Measurements from ENCODE around the gene PDE4D. TPM values are rescaled to one million over a fixed set of nuclear protein-coding genes. Genes with fewer than 3 reads are reported as not detected.

The PDE4D gene
- total and polyA plus RNA-seq, 2 experiments from 2014 or later = 4.3 to 9.7 TPM

DNA sequence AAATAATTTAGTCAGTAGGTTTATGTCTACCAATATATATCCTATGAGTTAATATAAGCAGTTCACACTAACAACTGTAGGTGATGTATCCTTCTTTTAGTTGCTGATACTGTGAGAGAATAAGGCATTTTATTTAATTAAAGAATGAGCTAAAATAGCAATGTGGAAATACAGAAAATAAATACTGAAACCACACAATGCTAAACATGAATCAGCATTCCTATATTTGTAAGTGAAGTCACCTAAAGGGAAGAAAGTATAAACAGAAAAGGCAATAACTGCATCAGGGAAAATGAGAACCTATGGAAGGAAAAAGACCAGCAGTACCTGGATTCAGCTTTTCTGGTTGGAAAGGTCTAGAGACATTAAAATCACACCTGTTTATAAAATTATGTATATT lies 336.0 kb downstream of the PDE4D start:
- Histone ChIP-seq H3K79me2 (ENCODE audit: insufficient read depth) (no peaks in the 10 kb centered on the region), H3K36me3 (ENCODE audit: low read depth) (no peaks in the 10 kb centered on the region), H3K9me2 (ENCODE audit: insufficient read depth) (no peaks in the 10 kb centered on the region), H2AFZ (no peak overlapping the region), H3K4me2 (ENCODE audit: unreplicated experiment) (no peak overlapping the region), H3F3A (ENCODE audit: insufficient read depth) (no peaks in the 10 kb centered on the region), H3K27me3 (replicated peaks; ENCODE audit: insufficient read depth) (no peaks in the 10 kb centered on the region), H4K20me1 (ENCODE audit: insufficient read depth) (no peaks in the 10 kb centered on the region), H3K27ac (no peak overlapping the region), H3K4me1 (ENCODE audit: insufficient read depth) (no peaks in the 10 kb centered on the region), H3K9ac (no peak overlapping the region), H3K9me3 (ENCODE audit: low read depth) (no peaks in the 10 kb centered on the region), H3K4me3 (no peak overlapping the region)
- TF ChIP-seq EZH2phosphoT487 (IDR thresholded peaks at IDR 0.05; ENCODE audit: insufficient read depth, low read depth) (no peak), EZH2 (IDR thresholded peaks at IDR 0.05; ENCODE audit: insufficient read depth, poor library complexity, severe bottlenecking) (no peak)
- in situ Hi-C loops (cut with MboI) = no loop called here
- DNase-seq = no peak

DNA sequence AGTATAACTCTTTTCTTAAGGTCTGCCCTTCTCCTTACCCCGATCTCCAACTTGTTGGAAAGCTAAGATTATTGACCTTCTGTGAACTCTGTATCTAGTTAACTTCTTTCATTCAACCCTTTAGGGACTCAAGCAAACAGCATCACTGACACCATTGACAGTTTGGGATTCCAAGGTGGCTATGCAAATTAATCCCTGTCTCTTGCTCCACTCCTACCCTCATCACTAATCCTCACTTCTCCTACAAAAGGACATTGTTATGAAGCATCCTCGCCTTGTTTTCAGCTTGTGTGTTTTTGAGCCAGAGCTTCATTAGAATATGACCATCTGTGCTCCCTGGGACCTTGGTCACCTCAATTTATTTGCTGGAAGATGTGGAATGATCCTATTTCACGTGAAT lies 337.9 kb downstream of the PDE4D start:
- no peaks in the 10 kb centered on the region for H3K79me2 ChIP-seq (ENCODE audit: insufficient read depth)
- 64 to 66% methylated on average over 3 of the region's 3 CpGs for WGBS, 2 experiments (ENCODE audit: low coverage in 1 of 2, low lambda C conversion rate in 2 of 2, missing lambda C conversion rate in 2 of 2)
- no peak overlapping the region for H3K9ac ChIP-seq

DNA sequence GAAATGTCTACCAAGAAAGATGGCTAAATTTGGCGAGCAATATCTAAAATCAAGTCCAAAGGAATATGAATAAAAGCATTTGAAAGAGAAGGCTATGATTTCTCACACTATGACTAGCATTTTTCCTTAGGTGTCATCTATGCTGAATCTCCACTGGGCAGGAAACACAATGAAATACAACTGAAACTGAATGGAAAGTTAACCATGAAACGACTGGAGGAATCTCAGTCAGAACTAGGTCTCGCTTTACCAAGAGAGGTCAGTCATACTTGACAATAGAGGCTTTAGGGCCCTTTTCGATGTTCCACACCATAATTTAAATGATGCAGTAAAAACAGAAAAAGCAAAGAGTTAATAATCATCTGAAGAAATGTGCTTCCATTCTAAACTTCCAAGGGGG lies 339.0 kb downstream of the PDE4D start:
- H3F3A ChIP-seq (ENCODE audit: insufficient read depth) = no peaks in the 10 kb centered on the region
- in situ Hi-C loops (cut with MboI) = no loop called here
- no peak for DNase-seq
- H2AFZ ChIP-seq = no peak overlapping the region
- TF ChIP-seq EZH2phosphoT487 (IDR thresholded peaks at IDR 0.05; ENCODE audit: insufficient read depth, low read depth) = no peak
- TF ChIP-seq EZH2 (IDR thresholded peaks at IDR 0.05; ENCODE audit: insufficient read depth, poor library complexity, severe bottlenecking) = no peak
- no peaks in the 10 kb centered on the region for H3K27me3 ChIP-seq (replicated peaks; ENCODE audit: insufficient read depth)
- H3K4me3 ChIP-seq = no peak overlapping the region
- H3K9me2 ChIP-seq (ENCODE audit: insufficient read depth) = no peaks in the 10 kb centered on the region
- no peak overlapping the region for H3K4me2 ChIP-seq (ENCODE audit: unreplicated experiment)
- no peaks in the 10 kb centered on the region for H3K79me2 ChIP-seq (ENCODE audit: insufficient read depth)
- H3K9me3 ChIP-seq (ENCODE audit: low read depth) = no peaks in the 10 kb centered on the region
- no peaks in the 10 kb centered on the region for H3K4me1 ChIP-seq (ENCODE audit: insufficient read depth)
- H3K36me3 ChIP-seq (ENCODE audit: low read depth) = no peaks in the 10 kb centered on the region
- no peak overlapping the region for H3K9ac ChIP-seq
- no peaks in the 10 kb centered on the region for H4K20me1 ChIP-seq (ENCODE audit: insufficient read depth)
- 80 to 87% methylated on average over 4 of the region's 4 CpGs for WGBS, 2 experiments (ENCODE audit: low coverage in 1 of 2, low lambda C conversion rate in 2 of 2, missing lambda C conversion rate in 2 of 2)
- H3K27ac ChIP-seq = no peak overlapping the region

More for the DNA sequence above, 337.9 kb downstream of the PDE4D start:
- in situ Hi-C loops (cut with MboI) = no loop called here
- TF ChIP-seq EZH2phosphoT487 (IDR thresholded peaks at IDR 0.05; ENCODE audit: insufficient read depth, low read depth) (no peak), EZH2 (IDR thresholded peaks at IDR 0.05; ENCODE audit: insufficient read depth, poor library complexity, severe bottlenecking) (no peak)
- H3K36me3 ChIP-seq (ENCODE audit: low read depth) = no peaks in the 10 kb centered on the region
- DNase-seq = no peak
- no peak overlapping the region for H3K27ac ChIP-seq
- H2AFZ ChIP-seq = no peak overlapping the region
- H3F3A ChIP-seq (ENCODE audit: insufficient read depth) = no peaks in the 10 kb centered on the region
- no peak overlapping the region for H3K4me2 ChIP-seq (ENCODE audit: unreplicated experiment)
- no peaks in the 10 kb centered on the region for H3K27me3 ChIP-seq (replicated peaks; ENCODE audit: insufficient read depth)
- no peaks in the 10 kb centered on the region for H3K9me2 ChIP-seq (ENCODE audit: insufficient read depth)
- H3K4me1 ChIP-seq (ENCODE audit: insufficient read depth) = no peaks in the 10 kb centered on the region
- H4K20me1 ChIP-seq (ENCODE audit: insufficient read depth) = no peaks in the 10 kb centered on the region
- no peaks in the 10 kb centered on the region for H3K9me3 ChIP-seq (ENCODE audit: low read depth)
- H3K4me3 ChIP-seq = no peak overlapping the region

GRCh38 chr5:59553992-59554391 lies 339.5 kb downstream of the PDE4D start:
- TF ChIP-seq EZH2 (IDR thresholded peaks at IDR 0.05; ENCODE audit: insufficient read depth, poor library complexity, severe bottlenecking) (no peak), EZH2phosphoT487 (IDR thresholded peaks at IDR 0.05; ENCODE audit: insufficient read depth, low read depth) (no peak)
- Histone ChIP-seq H3F3A (ENCODE audit: insufficient read depth) (no peaks in the 10 kb centered on the region), H3K4me1 (ENCODE audit: insufficient read depth) (no peaks in the 10 kb centered on the region), H2AFZ (no peak overlapping the region), H3K27ac (no peak overlapping the region), H3K4me3 (no peak overlapping the region), H3K36me3 (ENCODE audit: low read depth) (no peaks in the 10 kb centered on the region), H3K9me2 (ENCODE audit: insufficient read depth) (no peaks in the 10 kb centered on the region), H3K27me3 (replicated peaks; ENCODE audit: insufficient read depth) (no peaks in the 10 kb centered on the region), H3K9ac (no peak overlapping the region), H3K79me2 (ENCODE audit: insufficient read depth) (no peaks in the 10 kb centered on the region), H3K4me2 (ENCODE audit: unreplicated experiment) (no peak overlapping the region), H3K9me3 (ENCODE audit: low read depth) (no peaks in the 10 kb centered on the region), H4K20me1 (ENCODE audit: insufficient read depth) (no peaks in the 10 kb centered on the region)
- in situ Hi-C loops (cut with MboI) = no loop called here
- DNase-seq = no peak

DNA sequence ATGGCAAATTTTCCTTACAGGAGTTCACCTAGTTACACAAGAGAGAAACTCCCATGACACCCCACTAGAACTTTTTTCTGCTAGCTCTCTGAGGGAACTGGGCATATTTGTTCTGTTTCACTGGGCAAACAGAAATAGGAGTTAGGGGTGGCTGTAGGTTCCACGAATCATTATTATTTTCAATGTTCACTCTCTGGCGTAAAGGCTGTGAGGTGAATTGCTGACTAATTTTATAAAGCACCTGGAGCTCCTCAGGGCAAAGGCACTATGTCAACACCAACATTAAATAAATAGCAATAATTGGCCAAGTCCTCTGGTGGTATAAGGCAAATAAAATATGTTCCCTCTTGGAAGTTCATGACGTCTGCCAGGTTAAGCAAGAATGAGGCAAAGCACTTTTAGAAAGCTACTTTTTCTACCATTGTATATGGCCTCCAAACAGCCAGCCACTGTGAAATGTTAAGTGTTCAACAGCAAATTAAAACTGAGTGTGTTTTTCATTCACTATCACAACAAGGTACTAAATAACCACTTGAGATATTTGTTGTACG lies 344.6 kb downstream of the PDE4D start:
- Histone ChIP-seq H3K9ac (no peak overlapping the region), H3K27ac (no peak overlapping the region), H3K4me2 (ENCODE audit: unreplicated experiment) (no peak overlapping the region), H3K79me2 (ENCODE audit: insufficient read depth) (no peaks in the 10 kb centered on the region), H2AFZ (no peak overlapping the region), H3K36me3 (ENCODE audit: low read depth) (no peaks in the 10 kb centered on the region), H3K27me3 (replicated peaks; ENCODE audit: insufficient read depth) (no peaks in the 10 kb centered on the region), H3K4me1 (ENCODE audit: insufficient read depth) (no peaks in the 10 kb centered on the region), H3K9me2 (ENCODE audit: insufficient read depth) (no peaks in the 10 kb centered on the region), H3K9me3 (ENCODE audit: low read depth) (no peaks in the 10 kb centered on the region), H3F3A (ENCODE audit: insufficient read depth) (no peaks in the 10 kb centered on the region), H4K20me1 (ENCODE audit: insufficient read depth) (no peaks in the 10 kb centered on the region), H3K4me3 (no peak overlapping the region)
- in situ Hi-C loops (cut with MboI) = no loop called here
- WGBS, 2 experiments (ENCODE audit: low coverage in 1 of 2, low lambda C conversion rate in 2 of 2, missing lambda C conversion rate in 2 of 2) = 88 to 92% methylated on average over 4 of the region's 4 CpGs
- TF ChIP-seq EZH2 (IDR thresholded peaks at IDR 0.05; ENCODE audit: insufficient read depth, poor library complexity, severe bottlenecking) = no peak
- no peak for TF ChIP-seq EZH2phosphoT487 (IDR thresholded peaks at IDR 0.05; ENCODE audit: insufficient read depth, low read depth)
- no peak for DNase-seq

Data from GM23248 (cell line).